ENCODE results near the gene CLN5. TPM values are rescaled to one million over a fixed set of nuclear protein-coding genes. Genes with fewer than 3 reads are reported as not detected.
A peak's percentile ranks its signal among the peaks of the same experiment; 100 is the strongest.
"Not testable (repeated sequence)": the region's sequence is repeated elsewhere in the genome, so short reads cannot be mapped to it uniquely, and the experiment has no call there.

CLN5 gene
- total RNA-seq, 1 donor from 2014 or later = 15.0 TPM

GRCh38 chr13:76994281-76994680 lies 2.4 kb downstream of the CLN5 start:
- Histone ChIP-seq H3K4me3 (no peak overlapping the region), H3K27me3 (ENCODE audit: low read depth) (no peaks in the 10 kb centered on the region), H3K36me3 (peaks cover 34% of the 10 kb centered on the region), H3K4me1 (peaks cover 32% of the 10 kb centered on the region), H3K9me3 (replicated peaks) (no peaks in the 10 kb centered on the region), H3K27ac (replicated peaks) (no peak overlapping the region)
- intact Hi-C loops (cut with micrococcal nuclease) = no loop called here
- TF ChIP-seq CTCF (IDR thresholded peaks at IDR 0.05; ENCODE audit: borderline replicate concordance) = no peak
- DNase-seq = no peak

- H3K27me3 ChIP-seq (ENCODE audit: low read depth) = no peaks in the 10 kb centered on the region
- H3K4me3 ChIP-seq = no peak overlapping the region
- no peaks in the 10 kb centered on the region for H3K9me3 ChIP-seq (replicated peaks)
- peaks cover 54% of the 10 kb centered on the region for H3K36me3 ChIP-seq
- TF ChIP-seq CTCF (IDR thresholded peaks at IDR 0.05; ENCODE audit: borderline replicate concordance) = no peak
- H3K27ac ChIP-seq (replicated peaks) = no peak overlapping the region
- peaks cover 27% of the 10 kb centered on the region for H3K4me1 ChIP-seq
- intact Hi-C loops (cut with micrococcal nuclease) = no loop called here
- no peak for DNase-seq
These were observed 8.6 kb downstream of the CLN5 start for GRCh38 chr13:77000475-77000874.

GRCh38 chr13:77001540-77001939 lies 9.7 kb downstream of the CLN5 start:
- H3K27ac ChIP-seq (replicated peaks) = peak overlapping the region; percentile 9
- no peak for TF ChIP-seq CTCF (IDR thresholded peaks at IDR 0.05; ENCODE audit: borderline replicate concordance)
- intact Hi-C loops (cut with micrococcal nuclease) = no loop called here

GRCh38 chr13:77001963-77002587 lies 10.2 kb downstream of the CLN5 start:
- H3K27ac ChIP-seq (replicated peaks) = peak overlapping the region; percentile 9
- no peak for TF ChIP-seq CTCF (IDR thresholded peaks at IDR 0.05; ENCODE audit: borderline replicate concordance)
- intact Hi-C loops (cut with micrococcal nuclease) = no loop called here

More at GRCh38 chr13:77001540-77001939, 9.7 kb downstream of the CLN5 start:
- Histone ChIP-seq H3K4me3 (no peak overlapping the region), H3K36me3 (peaks cover 52% of the 10 kb centered on the region), H3K27me3 (ENCODE audit: low read depth) (no peaks in the 10 kb centered on the region), H3K9me3 (replicated peaks) (no peaks in the 10 kb centered on the region), H3K4me1 (peaks cover 35% of the 10 kb centered on the region)
- no peak for DNase-seq

GRCh38 chr13:77002590-77003190 lies 10.8 kb downstream of the CLN5 start:
- no peak for DNase-seq
- no peak overlapping the region for H3K4me3 ChIP-seq
- H3K9me3 ChIP-seq (replicated peaks) = no peaks in the 10 kb centered on the region
- H3K27ac ChIP-seq (replicated peaks) = peak overlapping the region; percentile 9
- intact Hi-C loops (cut with micrococcal nuclease) = no loop called here
- TF ChIP-seq CTCF (IDR thresholded peaks at IDR 0.05; ENCODE audit: borderline replicate concordance) = peak; percentile 71
- H3K36me3 ChIP-seq = peaks cover 56% of the 10 kb centered on the region
- peaks cover 42% of the 10 kb centered on the region for H3K4me1 ChIP-seq
- H3K27me3 ChIP-seq (ENCODE audit: low read depth) = no peaks in the 10 kb centered on the region

More at GRCh38 chr13:77001963-77002587, 10.2 kb downstream of the CLN5 start:
- H3K36me3 ChIP-seq = peaks cover 52% of the 10 kb centered on the region
- DNase-seq = no peak
- H3K9me3 ChIP-seq (replicated peaks) = no peaks in the 10 kb centered on the region
- no peaks in the 10 kb centered on the region for H3K27me3 ChIP-seq (ENCODE audit: low read depth)
- peaks cover 40% of the 10 kb centered on the region for H3K4me1 ChIP-seq
- no peak overlapping the region for H3K4me3 ChIP-seq

GRCh38 chr13:77008337-77008736 lies 16.5 kb downstream of the CLN5 start:
- H3K27ac ChIP-seq (replicated peaks) = peak overlapping the region; percentile 54
- H3K27me3 ChIP-seq (ENCODE audit: low read depth); H3K4me3 ChIP-seq; H3K9me3 ChIP-seq (replicated peaks); intact Hi-C loops (cut with micrococcal nuclease); DNase-seq: not testable (repeated sequence)
- peaks cover 78% of the 10 kb centered on the region for H3K36me3 ChIP-seq
- peaks cover 43% of the 10 kb centered on the region for H3K4me1 ChIP-seq
